Activated CD4-positive, alpha-beta T cell treated with anti-CD3 and anti-CD28 coated beads, Interleukin-10, Interleukin-2, amounts not matched to agents 100 ng/mL and 50 ng/mL, durations not matched to agents 16 hours and 8 hours (primary cell): ENCODE measurements around the gene CYP3A5.
"Not testable (repeated sequence)": the region's sequence is repeated elsewhere in the genome, so short reads cannot be mapped to it uniquely, and the experiment has no call there.

ENCODE experiments used
- DNase-seq: peaks from one replicate; pipeline ENCODE4 v3.0.0-alpha.2; 2020

Gene CYP3A5

DNA sequence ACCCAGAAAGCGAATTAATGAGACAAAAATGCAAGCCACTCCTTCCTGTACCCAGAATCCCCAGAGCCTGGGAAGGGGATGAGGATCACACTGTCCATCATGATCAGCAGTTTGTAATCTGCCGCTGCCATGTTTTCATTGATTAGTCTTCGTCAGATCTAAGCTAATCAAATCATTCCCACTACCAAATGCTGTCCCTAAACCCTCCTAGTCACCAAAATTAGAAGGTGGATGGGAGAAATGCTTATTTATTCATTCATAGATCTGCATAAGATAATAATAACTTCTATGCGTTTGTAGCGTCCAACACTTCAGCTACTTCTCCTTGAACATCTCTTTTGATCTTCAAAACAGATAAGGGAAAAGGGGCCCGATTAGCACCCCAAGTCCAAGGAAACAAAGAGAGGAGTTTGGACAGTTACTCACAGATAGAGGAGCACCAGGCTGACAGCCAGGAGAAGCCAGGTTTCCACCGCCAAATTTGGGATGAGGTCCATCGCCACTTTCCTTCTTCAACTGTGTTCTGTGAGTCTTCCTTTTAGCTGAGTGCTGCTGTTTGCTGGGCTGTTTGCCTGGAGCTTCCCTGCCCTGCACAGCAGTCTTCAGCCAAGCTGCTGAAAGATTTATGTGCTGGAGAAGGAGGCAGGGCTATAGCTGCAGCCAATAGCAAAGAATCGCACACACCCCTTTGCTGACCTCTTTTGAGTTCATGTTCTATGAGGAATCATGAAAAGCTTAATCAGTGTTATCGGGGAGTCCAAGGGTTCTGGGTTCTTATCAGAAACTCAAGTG lies at the start of gene CYP3A5:
TSS of gene CYP3A5 (minus strand) at position 597 of the 792 bp plus-strand sequence. CDS start at position 497, 100 bp downstream.
- no peak for DNase-seq

DNA sequence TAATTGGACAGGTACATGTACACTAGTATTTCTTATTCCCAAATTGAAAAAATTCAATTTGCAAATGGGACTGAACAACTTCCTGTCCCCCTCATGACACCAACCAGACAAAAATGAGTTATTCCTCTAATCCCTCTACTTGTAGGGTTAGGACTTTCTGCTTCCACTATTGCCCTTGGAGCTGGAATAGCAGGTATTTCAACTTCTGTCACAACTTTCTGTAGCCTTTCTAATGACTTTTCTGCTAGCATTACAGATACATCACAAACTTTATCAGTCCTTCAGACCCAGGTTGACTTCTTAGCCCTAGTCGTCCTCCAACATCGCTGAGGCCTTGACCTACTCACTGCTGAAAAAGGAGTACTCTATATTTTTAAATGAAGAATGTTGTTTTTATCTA lies 48.8 kb upstream of the CYP3A5 start:
- no peak for DNase-seq

DNA sequence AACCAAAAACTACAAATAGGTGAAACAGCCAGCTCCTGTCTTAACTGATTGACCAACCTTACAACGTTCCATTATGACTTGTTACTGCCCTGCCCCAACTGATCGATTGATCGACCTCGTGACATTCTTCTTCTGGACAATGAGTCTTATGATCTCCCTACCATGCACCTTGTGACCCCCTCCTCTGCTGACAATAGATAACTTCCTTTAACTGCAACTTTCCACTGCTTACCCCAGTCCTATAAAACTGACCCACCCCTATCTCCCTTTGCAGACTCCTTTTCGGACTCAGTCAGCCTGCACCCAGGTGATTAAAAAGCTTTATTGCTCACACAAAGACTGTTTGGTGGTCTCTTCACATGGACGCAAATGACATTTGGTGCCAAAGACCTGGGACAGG lies 43.4 kb upstream of the CYP3A5 start:
- DNase-seq: not testable (repeated sequence)

DNA sequence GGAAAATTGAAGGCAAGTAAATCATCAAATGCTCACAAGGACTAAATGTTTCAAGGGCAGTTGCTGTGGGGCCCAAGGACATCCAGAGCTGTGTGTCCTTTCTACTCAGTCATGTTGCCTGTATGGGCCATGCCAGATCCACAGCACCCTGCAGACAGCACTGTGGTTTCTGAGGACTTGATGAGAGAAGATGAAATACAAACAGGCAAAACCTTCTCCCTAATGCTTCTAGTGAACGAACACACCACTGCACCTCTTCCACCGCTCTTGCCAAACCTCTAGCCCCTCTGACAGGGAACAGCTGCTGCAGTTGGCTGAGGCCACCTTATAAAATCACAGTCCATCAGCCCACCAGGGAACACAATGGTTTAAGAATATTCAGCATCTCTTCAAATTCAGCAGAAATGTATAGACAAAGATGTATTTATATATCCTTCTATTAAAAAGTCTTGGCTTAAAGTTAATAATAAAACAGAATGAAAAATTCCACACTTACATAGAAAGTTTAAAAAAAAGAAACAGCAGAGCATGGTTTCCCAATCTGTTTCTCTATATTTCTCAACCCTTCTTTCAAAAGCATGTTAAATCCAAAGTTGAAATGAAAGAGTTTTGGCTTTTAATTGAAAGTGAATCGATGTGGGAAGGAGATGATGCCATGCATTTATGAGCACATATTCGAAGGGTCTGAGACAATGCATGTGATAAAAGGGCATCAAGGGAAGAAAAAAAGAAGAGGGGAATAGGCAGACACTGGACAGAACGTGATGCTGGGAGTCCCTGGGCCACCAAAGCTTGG lies 41.2 kb upstream of the CYP3A5 start:
- DNase-seq: no peak

DNA sequence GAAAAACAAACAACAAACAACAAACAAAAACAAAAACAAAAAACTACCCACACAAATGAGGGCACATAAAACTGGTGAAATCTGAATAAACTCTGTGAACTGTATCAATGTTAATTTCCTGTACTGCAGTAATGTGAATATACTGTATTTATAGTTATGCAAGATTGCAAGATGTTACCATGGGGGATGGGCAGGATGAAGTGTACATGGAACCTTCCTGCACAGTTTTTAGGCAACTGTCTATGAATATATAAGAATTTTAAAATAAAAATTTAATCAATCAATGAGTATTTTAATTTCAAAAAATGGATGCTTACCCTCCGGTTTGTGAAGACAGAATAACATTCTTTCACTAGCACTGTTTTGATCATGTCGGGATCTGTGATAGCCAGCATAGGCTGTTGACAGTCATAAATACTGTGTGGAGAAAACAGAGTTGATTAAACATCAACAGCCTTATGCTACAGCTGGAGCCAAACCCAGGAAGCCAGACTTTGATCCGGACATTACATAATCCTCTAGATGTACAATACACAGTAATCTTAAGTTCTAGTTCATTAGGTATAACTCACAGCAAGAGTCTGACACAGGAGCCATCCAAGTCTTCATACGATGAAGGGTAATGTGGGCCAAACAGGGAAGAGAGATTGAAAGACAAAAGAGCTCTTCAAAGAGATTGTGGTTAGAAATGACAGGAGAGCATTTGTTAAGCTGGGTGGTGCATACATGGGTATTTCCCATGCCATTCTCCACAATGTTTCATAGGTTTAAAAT lies 40.4 kb upstream of the CYP3A5 start:
- DNase-seq: no peak

DNA sequence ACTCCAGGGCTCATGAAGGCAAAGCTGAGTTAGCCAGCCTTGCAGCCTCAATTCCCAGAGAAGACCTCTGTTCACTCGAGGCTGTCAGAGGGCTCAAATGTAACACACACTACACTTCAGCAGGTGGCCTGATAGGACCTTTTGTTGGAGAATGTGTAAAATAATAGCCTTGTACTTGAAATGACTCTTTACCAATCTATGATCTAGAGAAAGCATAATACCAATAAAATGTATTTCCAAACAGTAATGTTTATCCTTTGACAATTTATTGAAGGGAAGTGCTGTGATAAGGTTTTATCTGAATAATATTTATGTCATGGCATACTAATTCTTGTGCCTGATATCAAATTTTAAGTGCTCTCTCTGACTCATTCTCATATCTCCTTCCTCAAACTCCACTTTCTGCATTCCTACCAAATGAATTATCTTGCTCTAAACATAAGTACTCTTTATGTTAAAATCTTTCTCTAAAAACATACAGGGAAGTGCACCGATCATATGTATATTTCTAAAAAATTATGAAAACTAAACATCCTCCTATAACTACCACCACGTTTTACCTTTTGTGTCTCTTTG lies 34.3 kb upstream of the CYP3A5 start:
- DNase-seq: no peak

DNA sequence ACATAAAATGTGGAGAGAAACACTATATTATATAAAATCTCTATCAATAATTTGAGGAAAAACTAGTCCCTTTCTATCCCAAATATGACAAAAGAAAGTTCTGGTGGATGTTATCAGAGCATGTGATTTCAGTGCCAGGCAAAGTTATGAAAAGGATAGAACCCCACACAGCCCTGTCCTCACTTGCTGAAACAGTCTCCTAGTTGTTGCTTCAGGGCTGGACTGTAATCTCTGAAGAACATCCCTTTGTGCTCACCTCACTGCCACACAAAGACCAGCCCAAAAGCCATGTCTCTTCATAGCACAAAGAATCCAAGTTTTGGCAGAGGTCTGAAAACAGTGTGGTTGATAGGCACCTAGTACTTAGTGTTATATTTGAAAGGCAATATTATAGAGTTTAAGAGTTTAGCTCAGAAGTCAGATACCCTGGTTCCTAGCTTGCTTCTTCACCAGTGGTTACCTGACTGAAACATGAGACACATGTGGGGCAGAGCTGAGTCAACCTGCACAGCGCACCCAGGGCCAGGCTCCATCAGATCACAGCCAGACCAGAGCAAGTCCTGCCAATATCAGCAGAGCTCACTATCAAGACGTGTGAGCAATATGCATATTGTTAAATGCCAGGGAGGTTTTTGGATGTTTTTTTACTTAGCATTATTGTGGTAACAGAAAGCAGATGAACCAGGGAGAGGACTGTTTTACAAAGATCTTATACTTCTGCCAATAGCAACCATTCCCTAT lies 30.2 kb upstream of the CYP3A5 start:
- DNase-seq: no peak

DNA sequence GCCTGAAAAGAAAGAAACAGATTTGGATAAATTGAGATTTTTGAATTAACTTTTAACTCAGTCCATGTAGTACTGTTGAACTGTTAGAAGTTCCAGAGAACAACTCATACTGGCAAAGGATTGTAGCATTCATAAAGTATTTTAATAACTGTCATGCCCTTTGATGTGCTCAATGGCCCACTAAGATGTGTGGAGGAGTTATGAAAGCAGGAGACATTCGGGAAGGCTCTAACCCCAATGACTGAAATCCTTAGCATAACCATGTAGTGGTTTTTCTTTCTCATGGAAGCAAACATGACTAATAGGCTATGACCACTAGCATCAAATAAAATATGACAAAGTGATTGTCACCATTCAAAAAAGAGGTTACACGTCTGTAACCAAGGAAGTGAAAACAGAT lies 29.5 kb upstream of the CYP3A5 start:
- DNase-seq: no peak

DNA sequence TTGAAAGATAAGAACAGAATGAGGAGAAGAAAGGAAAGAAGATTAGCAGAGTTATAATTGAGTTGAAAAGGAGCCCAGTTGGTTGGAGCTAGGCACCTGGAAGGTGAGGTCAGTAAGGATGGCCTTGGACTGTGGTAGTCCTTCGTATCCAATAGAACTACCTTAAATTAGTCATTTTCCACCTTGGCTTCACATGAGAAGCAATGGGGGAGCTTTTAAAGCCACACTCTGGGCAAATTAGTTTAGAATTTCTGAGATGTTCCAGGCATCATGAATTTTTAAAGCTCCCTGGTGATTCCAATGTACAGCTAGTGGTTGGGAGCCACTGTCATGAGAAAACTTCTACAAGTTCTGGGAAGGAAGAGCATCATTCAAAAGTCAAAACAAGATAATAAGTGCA lies 27.3 kb upstream of the CYP3A5 start:
- DNase-seq: no peak

DNA sequence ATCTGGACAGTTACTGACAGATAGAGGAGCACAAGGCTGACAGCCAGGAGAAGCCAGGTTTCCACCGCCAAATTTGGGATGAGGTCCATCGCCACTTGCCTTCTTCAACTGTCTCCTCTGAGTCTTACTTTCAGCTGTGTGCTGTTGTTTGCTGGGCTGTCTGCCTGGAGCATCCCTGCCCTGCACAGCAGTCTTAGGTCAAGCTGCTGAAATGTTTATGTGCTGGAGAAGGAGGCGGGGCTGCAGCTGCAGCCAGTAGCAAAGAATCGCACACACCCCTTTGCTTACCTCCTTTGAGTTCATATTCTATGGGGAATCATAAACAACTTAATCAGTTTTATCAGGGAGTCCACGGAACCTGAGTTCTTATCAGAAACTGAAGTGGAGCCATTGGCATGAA lies 20.1 kb upstream of the CYP3A5 start:
- DNase-seq: no peak

DNA sequence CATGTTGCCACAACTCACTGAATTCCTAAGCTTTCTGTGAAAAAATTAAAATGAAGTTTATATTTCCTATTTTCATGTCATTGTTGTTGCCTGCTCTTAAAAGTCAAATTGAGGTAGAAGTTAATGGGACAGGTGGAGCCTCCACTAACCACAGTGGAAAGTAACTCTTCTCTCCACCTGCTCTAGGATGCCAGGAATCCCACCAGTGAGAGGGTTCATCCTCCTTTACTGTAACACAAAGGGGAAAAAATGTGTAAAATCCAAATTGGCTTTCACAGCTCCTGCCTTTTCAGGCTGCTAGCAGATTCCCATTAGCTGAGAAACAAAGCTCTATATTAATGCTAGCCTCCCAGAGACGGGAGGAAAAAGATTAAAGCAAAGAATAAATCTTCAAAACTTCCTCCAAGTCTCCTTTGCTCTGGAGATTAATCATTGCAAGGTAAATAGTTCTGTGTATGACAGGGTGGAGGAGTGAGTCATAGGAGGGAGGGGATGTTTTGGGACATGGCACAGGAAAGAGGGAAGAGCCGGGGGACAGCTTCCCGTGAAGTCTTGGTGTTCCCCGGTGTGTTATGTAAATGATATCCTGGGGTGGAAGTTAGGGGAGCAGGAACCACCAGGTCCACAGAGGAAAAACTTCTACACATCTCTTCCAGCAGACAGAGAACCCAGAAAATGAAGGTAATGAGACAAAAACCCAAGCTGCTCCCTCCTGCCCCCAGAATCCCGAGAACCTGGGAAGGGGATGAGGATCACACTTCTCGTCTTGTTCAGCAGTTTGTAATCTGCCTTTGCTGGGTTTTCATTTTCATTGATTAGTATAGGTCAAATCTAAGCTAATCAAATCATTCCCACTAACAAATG lies 19.3 kb upstream of the CYP3A5 start:
- DNase-seq: not testable (repeated sequence)

DNA sequence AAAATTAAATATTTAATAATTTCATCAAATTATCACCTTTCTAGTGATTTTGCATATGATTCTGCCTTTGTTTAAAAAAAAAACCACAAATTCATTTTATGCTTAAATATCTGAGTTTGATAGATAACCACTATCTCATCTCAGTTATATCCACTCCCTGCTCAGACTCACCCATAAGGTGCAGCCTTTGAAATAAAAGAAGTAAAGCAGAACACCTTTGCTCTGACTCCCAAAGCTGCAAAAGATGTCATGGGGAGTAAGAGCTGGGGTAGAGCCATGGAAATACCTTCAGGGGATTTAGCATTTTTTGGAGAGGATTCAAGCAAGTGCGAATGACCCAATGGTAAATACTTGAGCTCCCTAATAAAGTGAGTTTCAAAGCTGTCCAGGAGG lies 15.1 kb upstream of the CYP3A5 start:
- DNase-seq: no peak

DNA sequence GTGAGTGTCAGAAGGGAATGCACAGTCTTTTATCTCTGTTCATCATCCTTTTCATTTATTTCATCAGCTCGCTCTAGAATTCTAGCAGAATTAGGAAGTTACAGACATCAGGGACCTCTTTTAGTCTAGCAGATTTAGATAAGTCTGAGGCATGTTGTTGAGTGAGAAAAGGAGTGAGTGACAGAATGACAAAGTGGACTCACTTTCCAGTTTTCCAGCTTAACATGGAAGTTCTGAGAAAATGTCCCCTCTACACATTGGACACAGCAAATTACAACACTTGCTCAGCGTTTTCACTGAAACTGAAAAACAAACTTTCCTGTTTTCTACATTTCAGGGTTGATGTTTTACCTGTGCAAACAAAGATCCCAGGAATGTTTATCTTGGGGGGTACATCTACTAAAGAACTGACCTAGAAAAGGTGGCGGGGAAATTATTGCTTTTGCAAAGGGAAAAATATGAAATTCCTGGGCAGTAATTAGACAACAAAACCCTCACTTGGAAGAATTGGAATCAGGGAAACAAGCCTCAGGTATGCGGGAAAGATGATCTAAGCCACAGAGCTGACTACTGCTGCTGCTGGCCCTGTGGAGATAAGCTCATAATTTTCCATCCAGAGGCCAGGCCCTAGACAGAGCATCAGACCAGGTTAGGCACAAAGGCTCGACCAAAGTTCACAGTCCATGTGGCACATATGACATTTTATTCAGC lies 14.6 kb upstream of the CYP3A5 start:
- no peak for DNase-seq

DNA sequence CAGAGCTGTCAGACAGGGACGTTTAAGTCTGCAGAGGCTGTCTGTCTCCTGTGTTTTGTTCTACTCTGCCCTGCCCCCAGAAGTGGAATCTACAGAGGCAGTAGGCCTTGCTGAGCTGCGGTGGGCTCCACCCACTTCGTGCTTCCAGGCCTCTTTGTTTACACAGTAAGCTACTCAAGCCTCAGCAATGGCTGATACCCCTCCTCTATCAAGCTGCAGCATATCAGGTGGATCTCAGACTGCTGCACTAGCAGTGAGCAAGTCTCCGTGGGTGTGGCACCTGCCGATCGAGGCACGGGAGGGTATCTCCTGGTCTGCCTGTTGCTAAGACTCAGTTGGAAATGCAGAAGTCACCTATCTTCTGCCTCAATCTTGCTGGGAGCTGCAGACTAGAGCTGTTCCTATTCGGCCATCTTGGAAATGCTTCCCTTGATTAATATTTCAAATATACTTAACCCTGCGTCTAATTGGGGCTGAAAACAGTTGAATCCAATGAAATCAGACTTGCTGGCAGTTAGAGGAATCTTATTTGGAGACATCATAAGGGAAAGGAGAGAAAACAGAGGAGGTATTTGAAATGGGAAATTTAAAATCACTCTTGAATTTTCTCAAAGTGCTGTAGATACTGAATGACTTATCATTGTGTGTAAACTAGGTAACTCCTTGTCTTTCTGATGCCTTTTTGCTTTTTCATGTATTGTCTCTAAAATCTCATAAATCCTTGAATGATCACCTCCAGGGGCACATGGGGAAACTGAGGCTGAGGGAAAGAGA lies 13.8 kb upstream of the CYP3A5 start:
- no peak for DNase-seq

DNA sequence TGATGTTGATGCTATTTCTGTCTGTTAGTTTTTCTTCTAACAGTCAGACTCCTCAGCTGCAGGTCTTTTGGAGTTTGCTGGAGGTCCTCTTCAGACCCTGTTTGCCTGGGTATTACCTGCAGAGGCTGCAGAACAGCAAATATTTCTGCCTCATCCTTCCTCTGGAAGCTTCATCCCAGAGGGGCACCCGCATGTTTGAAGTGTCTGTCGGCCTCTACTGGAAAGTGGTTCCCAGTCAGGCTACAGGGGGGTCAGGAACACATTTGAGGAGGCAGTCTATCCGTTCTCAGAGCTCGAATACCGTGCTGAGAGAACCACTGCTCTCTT lies 13.3 kb upstream of the CYP3A5 start:
- no peak for DNase-seq

DNA sequence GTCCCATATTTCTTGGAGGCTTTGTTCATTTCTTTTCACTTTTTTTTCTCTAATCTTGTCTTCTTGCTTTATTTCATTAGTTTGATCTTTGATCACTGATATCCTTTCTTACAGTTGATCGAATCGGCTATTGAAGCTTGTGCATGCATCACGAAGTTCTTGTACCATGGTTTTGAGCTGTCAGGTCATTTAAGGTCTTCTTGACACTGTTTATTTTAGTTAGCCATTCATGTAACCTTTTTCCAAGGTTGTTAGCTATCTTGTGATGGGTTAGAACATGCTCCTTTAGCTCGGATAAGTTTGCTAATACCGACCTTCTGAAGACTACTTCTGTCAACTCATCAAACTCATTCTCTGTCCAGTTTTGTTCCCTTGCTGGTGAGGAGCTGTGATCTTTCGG lies 12.8 kb upstream of the CYP3A5 start:
- not testable (repeated sequence) for DNase-seq

DNA sequence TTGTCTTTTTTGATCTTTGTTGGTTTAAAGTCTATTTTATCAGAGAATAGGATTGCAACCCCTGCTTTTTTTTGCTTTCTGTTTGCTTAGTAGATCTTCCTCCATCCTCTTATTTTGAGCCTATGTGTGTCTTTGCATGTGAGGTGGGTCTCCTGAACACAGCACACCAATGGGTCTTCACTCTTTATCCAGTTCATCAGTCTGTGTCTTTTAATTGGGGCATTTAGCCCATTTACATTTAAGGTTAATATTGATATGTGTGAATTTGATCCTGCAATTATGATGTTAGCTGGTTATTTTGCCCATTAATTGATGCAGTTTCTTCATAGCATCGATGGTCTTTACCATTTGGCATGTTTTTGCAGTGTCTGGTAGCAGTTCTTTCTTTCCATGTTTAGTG lies 11.9 kb upstream of the CYP3A5 start:
- not testable (repeated sequence) for DNase-seq

DNA sequence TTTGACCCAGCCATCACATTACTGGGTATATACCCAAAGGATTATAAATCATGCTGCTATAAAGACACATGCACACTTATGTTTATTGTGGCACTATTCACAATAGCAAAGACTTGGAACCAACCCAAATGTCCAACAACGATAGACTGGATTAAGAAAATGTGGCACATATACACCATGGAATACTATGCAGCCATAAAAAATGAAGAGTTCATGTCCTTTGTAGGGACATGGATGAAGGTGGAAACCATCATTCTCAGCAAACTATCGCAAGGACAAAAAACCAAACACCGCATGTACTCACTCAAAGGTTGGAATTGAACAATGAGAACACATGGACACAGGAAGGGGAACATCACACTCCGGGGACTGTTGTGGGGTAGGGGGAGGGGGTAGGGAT lies 11.1 kb upstream of the CYP3A5 start:
- DNase-seq: not testable (repeated sequence)

DNA sequence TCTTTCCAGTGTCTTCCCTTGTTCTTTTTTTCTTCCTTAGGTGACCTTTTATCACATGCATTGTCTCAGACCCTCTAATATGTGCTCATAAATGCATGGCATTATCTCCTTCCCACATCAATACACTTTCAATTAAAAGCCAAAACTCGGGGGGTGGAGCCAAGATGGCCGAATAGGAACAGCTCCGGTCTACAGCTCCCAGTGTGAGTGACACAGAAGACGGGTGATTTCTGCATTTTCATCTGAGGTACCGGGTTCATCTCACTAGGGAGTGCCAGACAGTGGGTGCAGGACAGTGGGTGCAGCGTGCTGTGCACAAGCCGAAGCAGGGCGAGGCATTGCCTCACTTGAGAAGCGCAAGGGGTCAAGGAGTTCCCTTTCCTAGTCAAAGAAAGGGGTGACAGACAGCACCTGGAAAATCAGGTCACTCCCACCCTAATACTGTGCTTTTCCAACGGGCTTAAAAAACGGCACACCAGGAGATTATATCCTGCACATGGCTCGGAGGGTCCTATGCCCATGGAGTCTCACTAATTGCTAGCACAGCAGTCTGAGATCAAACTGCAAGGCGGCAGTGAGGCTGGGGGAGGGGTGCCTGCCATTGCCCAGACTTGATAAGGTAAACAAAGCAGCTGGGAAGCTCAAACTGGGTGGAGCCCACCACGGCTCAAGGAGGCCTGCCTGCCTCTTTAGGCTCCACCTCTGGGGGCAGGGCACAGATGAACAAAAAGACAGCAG lies 6.2 kb upstream of the CYP3A5 start:
- DNase-seq: not testable (repeated sequence)
